ENCODE results near the gene ERICH3. TPM values are rescaled to one million over a fixed set of nuclear protein-coding genes. Genes with fewer than 3 reads are reported as not detected.
A peak's percentile ranks its signal among the peaks of the same experiment; 100 is the strongest.

Gene ERICH3
- 0.01 TPM for polyA plus RNA-seq (2013, experiment 1 of 2)
- polyA plus RNA-seq (2013, experiment 2 of 2), result not detected

GRCh38 chr1:74673351-74674111 is at the start of gene ERICH3:
ERICH3 (minus strand) TSS chr1:74673792; CDS start chr1:74673519, 273 bp downstream.
- Histone ChIP-seq H3K27me3 (ENCODE audit: control insufficient read depth in 1 of 2, insufficient read depth in 1 of 2, low read length in 2 of 2) (peaks cover 0 to 29% of the 10 kb centered on the region in 2 experiments), H3K9me3 (ENCODE audit: control insufficient read depth, low read length) (no peaks in the 10 kb centered on the region), H4K8ac (ENCODE audit: low read length) (no peak within 1 kb of the TSS), H4K91ac (ENCODE audit: low read length) (no peak within 1 kb of the TSS), H2BK120ac (ENCODE audit: low read depth, low read length) (no peak within 1 kb of the TSS), H3K4me1 (ENCODE audit: control insufficient read depth, insufficient read depth, low read depth, low read length) (peaks cover 4% of the 10 kb centered on the region), H2AFZ (ENCODE audit: low read depth, low read length) (no peak within 1 kb of the TSS), H3K4me3 (ENCODE audit: insufficient read depth in 1 of 2, low read depth in 1 of 2, low read length in 2 of 2) (peak within 1 kb of the TSS; percentile 38 to 75), H3K4me2 (ENCODE audit: low read length, poor library complexity, severe bottlenecking) (peak within 1 kb of the TSS; percentile 4), H3K23ac (ENCODE audit: low read length in 2 of 2) (no peak within 1 kb of the TSS), H3K27ac (ENCODE audit: low read length, poor library complexity, severe bottlenecking) (no peak within 1 kb of the TSS), H3K4ac (ENCODE audit: low read depth in 1 of 2, low read length in 2 of 2) (no peak within 1 kb of the TSS), H2AK5ac (ENCODE audit: low read length, severe bottlenecking) (no peak within 1 kb of the TSS), H2BK15ac (ENCODE audit: low read depth, poor library complexity, severe bottlenecking) (no peak within 1 kb of the TSS), H3K18ac (ENCODE audit: low read depth in 1 of 2, low read length in 2 of 2) (no peak within 1 kb of the TSS), H3K9ac (ENCODE audit: low read length) (peak within 1 kb of the TSS; percentile 38), H2BK5ac (ENCODE audit: low read depth, low read length, poor library complexity, severe bottlenecking) (no peak within 1 kb of the TSS), H2BK12ac (ENCODE audit: low read length in 2 of 2) (no peak within 1 kb of the TSS), H3K79me1 (replicated peaks; ENCODE audit: low read length, poor library complexity, severe bottlenecking) (no peaks in the 10 kb centered on the region), H3K14ac (ENCODE audit: low read length in 2 of 2) (no peak within 1 kb of the TSS), H3K36me3 (ENCODE audit: control insufficient read depth in 1 of 2, insufficient read depth in 2 of 2, low read depth in 1 of 2, low read length in 2 of 2) (no peaks in the 10 kb centered on the region)
- no peak for DNase-seq
- WGBS, result 36% methylated on average over 34 of the region's 44 CpGs

- Histone ChIP-seq H3K4me3 (ENCODE audit: insufficient read depth in 1 of 2, low read depth in 1 of 2, low read length in 2 of 2) (no peak overlapping the region), H3K18ac (ENCODE audit: low read depth in 1 of 2, low read length in 2 of 2) (no peak overlapping the region), H2BK120ac (ENCODE audit: low read depth, low read length) (no peak overlapping the region), H2AK5ac (ENCODE audit: low read length, severe bottlenecking) (no peak overlapping the region), H3K9me3 (ENCODE audit: control insufficient read depth, low read length) (no peaks in the 10 kb centered on the region), H3K79me1 (replicated peaks; ENCODE audit: low read length, poor library complexity, severe bottlenecking) (peaks cover 3% of the 10 kb centered on the region), H3K9ac (ENCODE audit: low read length) (no peak overlapping the region), H3K27ac (ENCODE audit: low read length, poor library complexity, severe bottlenecking) (no peak overlapping the region), H3K4me2 (ENCODE audit: low read length, poor library complexity, severe bottlenecking) (no peak overlapping the region), H2BK15ac (ENCODE audit: low read depth, poor library complexity, severe bottlenecking) (no peak overlapping the region), H2BK5ac (ENCODE audit: low read depth, low read length, poor library complexity, severe bottlenecking) (no peak overlapping the region), H4K91ac (ENCODE audit: low read length) (no peak overlapping the region), H3K4me1 (ENCODE audit: control insufficient read depth, insufficient read depth, low read depth, low read length) (peaks cover 1% of the 10 kb centered on the region), H3K4ac (ENCODE audit: low read depth in 1 of 2, low read length in 2 of 2) (no peak overlapping the region), H3K23ac (ENCODE audit: low read length in 2 of 2) (no peak overlapping the region), H3K14ac (ENCODE audit: low read length in 2 of 2) (no peak overlapping the region), H2AFZ (ENCODE audit: low read depth, low read length) (no peak overlapping the region), H3K36me3 (ENCODE audit: control insufficient read depth in 1 of 2, insufficient read depth in 2 of 2, low read depth in 1 of 2, low read length in 2 of 2) (peaks cover 3 to 95% of the 10 kb centered on the region in 2 experiments), H2BK12ac (ENCODE audit: low read length in 2 of 2) (no peak overlapping the region), H3K27me3 (ENCODE audit: control insufficient read depth in 1 of 2, insufficient read depth in 1 of 2, low read length in 2 of 2) (no peaks in the 10 kb centered on the region), H4K8ac (ENCODE audit: low read length) (no peak overlapping the region)
- DNase-seq, result no peak
- 96% methylated on average over 2 of the region's 2 CpGs for WGBS
Observed at GRCh38 chr1:74717626-74718025, 44.0 kb upstream of the ERICH3 start.

GRCh38 chr1:74716822-74717221 is 43.2 kb upstream of the ERICH3 start:
- Histone ChIP-seq H3K4me3 (ENCODE audit: insufficient read depth in 1 of 2, low read depth in 1 of 2, low read length in 2 of 2) (no peak overlapping the region), H3K4me2 (ENCODE audit: low read length, poor library complexity, severe bottlenecking) (no peak overlapping the region), H3K9me3 (ENCODE audit: control insufficient read depth, low read length) (no peaks in the 10 kb centered on the region), H2BK15ac (ENCODE audit: low read depth, poor library complexity, severe bottlenecking) (no peak overlapping the region), H2BK5ac (ENCODE audit: low read depth, low read length, poor library complexity, severe bottlenecking) (no peak overlapping the region), H2BK120ac (ENCODE audit: low read depth, low read length) (no peak overlapping the region), H4K8ac (ENCODE audit: low read length) (no peak overlapping the region), H3K4ac (ENCODE audit: low read depth in 1 of 2, low read length in 2 of 2) (no peak overlapping the region), H3K4me1 (ENCODE audit: control insufficient read depth, insufficient read depth, low read depth, low read length) (peaks cover 1% of the 10 kb centered on the region), H3K36me3 (ENCODE audit: control insufficient read depth in 1 of 2, insufficient read depth in 2 of 2, low read depth in 1 of 2, low read length in 2 of 2) (peaks cover 3 to 94% of the 10 kb centered on the region in 2 experiments), H2AK5ac (ENCODE audit: low read length, severe bottlenecking) (no peak overlapping the region), H3K27ac (ENCODE audit: low read length, poor library complexity, severe bottlenecking) (no peak overlapping the region), H3K18ac (ENCODE audit: low read depth in 1 of 2, low read length in 2 of 2) (no peak overlapping the region), H3K9ac (ENCODE audit: low read length) (no peak overlapping the region), H3K27me3 (ENCODE audit: control insufficient read depth in 1 of 2, insufficient read depth in 1 of 2, low read length in 2 of 2) (no peaks in the 10 kb centered on the region), H2AFZ (ENCODE audit: low read depth, low read length) (no peak overlapping the region), H3K79me1 (replicated peaks; ENCODE audit: low read length, poor library complexity, severe bottlenecking) (peaks cover 1% of the 10 kb centered on the region), H3K23ac (ENCODE audit: low read length in 2 of 2) (no peak overlapping the region), H2BK12ac (ENCODE audit: low read length in 2 of 2) (no peak overlapping the region), H3K14ac (ENCODE audit: low read length in 2 of 2) (no peak overlapping the region), H4K91ac (ENCODE audit: low read length) (no peak overlapping the region)
- WGBS, result 84% methylated on average over 1 of the region's 1 CpG
- DNase-seq, result no peak

- Histone ChIP-seq H3K79me1 (replicated peaks; ENCODE audit: low read length, poor library complexity, severe bottlenecking) (peaks cover 3% of the 10 kb centered on the region), H3K18ac (ENCODE audit: low read depth in 1 of 2, low read length in 2 of 2) (no peak overlapping the region), H4K91ac (ENCODE audit: low read length) (no peak overlapping the region), H3K23ac (ENCODE audit: low read length in 2 of 2) (no peak overlapping the region), H3K9ac (ENCODE audit: low read length) (no peak overlapping the region), H2AFZ (ENCODE audit: low read depth, low read length) (no peak overlapping the region), H3K4ac (ENCODE audit: low read depth in 1 of 2, low read length in 2 of 2) (no peak overlapping the region), H3K4me2 (ENCODE audit: low read length, poor library complexity, severe bottlenecking) (no peak overlapping the region), H2BK120ac (ENCODE audit: low read depth, low read length) (no peak overlapping the region), H3K4me3 (ENCODE audit: insufficient read depth in 1 of 2, low read depth in 1 of 2, low read length in 2 of 2) (no peak overlapping the region), H3K27ac (ENCODE audit: low read length, poor library complexity, severe bottlenecking) (no peak overlapping the region), H2AK5ac (ENCODE audit: low read length, severe bottlenecking) (no peak overlapping the region), H2BK15ac (ENCODE audit: low read depth, poor library complexity, severe bottlenecking) (no peak overlapping the region), H3K36me3 (ENCODE audit: control insufficient read depth in 1 of 2, insufficient read depth in 2 of 2, low read depth in 1 of 2, low read length in 2 of 2) (peaks cover 6 to 94% of the 10 kb centered on the region in 2 experiments), H3K14ac (ENCODE audit: low read length in 2 of 2) (no peak overlapping the region), H2BK5ac (ENCODE audit: low read depth, low read length, poor library complexity, severe bottlenecking) (no peak overlapping the region), H3K27me3 (ENCODE audit: control insufficient read depth in 1 of 2, insufficient read depth in 1 of 2, low read length in 2 of 2) (no peaks in the 10 kb centered on the region), H4K8ac (ENCODE audit: low read length) (no peak overlapping the region), H2BK12ac (ENCODE audit: low read length in 2 of 2) (no peak overlapping the region), H3K9me3 (ENCODE audit: control insufficient read depth, low read length) (no peaks in the 10 kb centered on the region), H3K4me1 (ENCODE audit: control insufficient read depth, insufficient read depth, low read depth, low read length) (peaks cover 1% of the 10 kb centered on the region)
- 92% methylated on average over 2 of the region's 6 CpGs for WGBS
- no peak for DNase-seq
Observed at GRCh38 chr1:74715806-74716205, 42.2 kb upstream of the ERICH3 start.

Data from mesenchymal stem cell (in vitro differentiated cells and primary cell).